NT2/D1 (cell line): Measurements from ENCODE around the gene RSPH6A.

Source experiments
- YY1 ChIP-seq: IDR thresholded peaks from 2 replicates; pipeline ENCODE4 v1.6.1; 2011; ENCODE audit not compliant: insufficient read length, insufficient read depth
- ZNF274 ChIP-seq: IDR thresholded peaks from 2 replicates; pipeline ENCODE4 v1.6.1; 2011; ENCODE audit warnings: mild to moderate bottlenecking, low read depth, low read length

DNA sequence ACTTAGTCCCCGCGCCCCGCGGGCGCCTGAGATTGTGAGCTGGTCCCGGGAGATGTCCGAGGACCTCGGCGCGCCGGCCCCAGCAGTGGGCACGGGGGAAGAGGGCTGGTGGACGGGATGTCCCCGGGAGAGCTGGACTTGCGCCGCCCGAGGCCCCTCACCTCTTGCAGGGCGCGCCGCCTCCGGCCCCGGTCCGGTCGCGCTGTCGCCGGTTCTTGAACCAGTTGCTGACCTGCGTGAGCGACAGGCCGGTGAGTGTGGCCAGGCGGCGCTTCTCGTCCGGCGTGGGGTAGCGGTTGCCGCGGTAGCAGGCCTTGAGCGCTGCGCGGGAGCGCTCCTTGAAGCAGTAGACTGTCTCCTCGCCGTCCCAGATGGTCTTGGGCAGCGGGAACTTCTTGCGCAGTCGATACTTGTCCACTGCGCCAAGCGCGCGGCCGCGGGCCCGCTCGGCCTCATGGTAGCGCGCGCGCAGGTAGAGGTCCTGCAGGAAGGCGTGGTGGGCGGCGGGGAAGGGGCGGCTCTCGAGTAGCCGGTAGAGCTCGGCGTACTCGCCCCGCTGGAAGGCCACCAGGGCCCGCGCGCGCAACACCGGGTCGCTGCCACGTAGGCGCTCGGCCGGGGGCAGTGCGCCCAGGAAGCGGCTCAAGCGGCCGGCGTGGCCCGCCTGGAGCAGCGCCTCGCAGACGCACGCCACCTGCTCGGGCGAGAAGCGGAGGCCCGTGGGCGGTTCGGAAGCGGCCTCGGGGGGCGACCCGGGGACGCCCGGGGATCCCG, 47.0 kb downstream of the RSPH6A start:
- TF ChIP-seq YY1 = no peak
- no peak for TF ChIP-seq ZNF274
